Measurements from ENCODE around the gene VPS45. TPM values are rescaled to one million over a fixed set of nuclear protein-coding genes. Genes with fewer than 3 reads are reported as not detected.

Gene VPS45
- total and polyA plus RNA-seq, 2 of the 13 experiments (the other 11 are each of a cell fraction or from before 2014, with no cell fraction given), result 15.2 to 25.2 TPM

- TF ChIP-seq ZNF597 (CRISPR knock-in tag; IDR thresholded peaks at IDR 0.05), result no peak
- TF ChIP-seq ATM (IDR thresholded peaks at IDR 0.05; ENCODE audit: borderline replicate concordance), result no peak
- TF ChIP-seq GTF3A (CRISPR knock-in tag; conservative IDR thresholded peaks at IDR 0.05), result no peak
- TF ChIP-seq ATF7-NPFF (CRISPR knock-in tag; IDR thresholded peaks at IDR 0.05; ENCODE audit: low read depth), result peak; percentile 21; the same call in 1 of the 2 replicates
- TF ChIP-seq TARDBP (CRISPR knock-in tag; IDR thresholded peaks at IDR 0.05), result no peak
- TF ChIP-seq HMGXB4 (CRISPR knock-in tag; IDR thresholded peaks at IDR 0.05; ENCODE audit: borderline replicate concordance in 1 of 2, low read depth in 1 of 2), result peak in 1 of 2 experiments; percentile 34; a peak in 1 of 4 replicates
- TF ChIP-seq ZNF44 (CRISPR knock-in tag; IDR thresholded peaks at IDR 0.05), result no peak
- 0 out of 2 replicates have a peak, but pooled peaks have one; percentile 40 for TF ChIP-seq ZNF691 (CRISPR knock-in tag; IDR thresholded peaks at IDR 0.05; ENCODE audit: borderline replicate concordance, low read depth)
- TF ChIP-seq ZNF790 (CRISPR knock-in tag; IDR thresholded peaks at IDR 0.05; ENCODE audit: borderline replicate concordance), result no peak
- TF ChIP-seq BRD4 (CRISPR knock-in tag; IDR thresholded peaks at IDR 0.05), result no peak
- no peak for TF ChIP-seq ZBTB33 (CRISPR knock-in tag; IDR thresholded peaks at IDR 0.05)
- TF ChIP-seq ZNF616 (CRISPR knock-in tag; IDR thresholded peaks at IDR 0.05; ENCODE audit: low read depth), result no peak
- TF ChIP-seq NFAT5 (CRISPR knock-in tag; IDR thresholded peaks at IDR 0.05), result no peak
- no peak for TF ChIP-seq ERF (CRISPR knock-in tag; IDR thresholded peaks at IDR 0.05)
- TF ChIP-seq POLR2G (IDR thresholded peaks at IDR 0.05; ENCODE audit: low read depth, low read length), result peak; percentile 69
- no peak for TF ChIP-seq ETV5 (CRISPR knock-in tag; IDR thresholded peaks at IDR 0.05; ENCODE audit: borderline replicate concordance)
- TF ChIP-seq BCL6 (CRISPR knock-in tag; IDR thresholded peaks at IDR 0.05), result no peak
- TF ChIP-seq ZNF792 (CRISPR knock-in tag; IDR thresholded peaks at IDR 0.05), result no peak
Measured at GRCh38 chr1:150149271-150150132, 81.9 kb downstream of the VPS45 start, which contains the start of gene PLEKHO1 (continued).

All from HepG2 (cell line).